H1 (cell line): ENCODE data around the gene FCN3. TPM values are rescaled to one million over a fixed set of nuclear protein-coding genes. Genes with fewer than 3 reads are reported as not detected.

ENCODE experiments used
- EGR1 ChIP-seq: IDR thresholded peaks from 2 replicates; pipeline ENCODE4 v1.6.1; 2011; ENCODE audit warnings: low read depth, low read length, borderline replicate concordance
- GTF2F1 ChIP-seq: IDR thresholded peaks from 2 replicates; pipeline ENCODE4 v1.6.1; 2012; ENCODE audit warnings: low read depth, low read length, improper control_type of control experiment, borderline replicate concordance
- KDM5A ChIP-seq: fragments of 200-600 bp; IDR thresholded peaks from 2 replicates; pipeline ENCODE4 v1.7.1; 2012; ENCODE audit warnings: mild to moderate bottlenecking, low read length, inconsistent platforms, mixed read lengths
- RXRA ChIP-seq: IDR thresholded peaks from 2 replicates; pipeline ENCODE4 v1.6.1; 2011; ENCODE audit warnings: low read depth, mild to moderate bottlenecking, low read length, moderate library complexity; ENCODE audit not compliant: insufficient read depth
- SIN3A ChIP-seq, 2 experiments: IDR thresholded peaks in 1 of 2; conservative IDR thresholded peaks in 1 of 2; 2 replicates each; pipeline ENCODE4 v1.6.1; 2011 to 2012; ENCODE audit warnings: low read length in 2 of 2, improper control_type of control experiment in 1 of 2, low read depth in 1 of 2, mild to moderate bottlenecking in 1 of 2
- SP2 ChIP-seq: IDR thresholded peaks from 2 replicates; pipeline ENCODE4 v1.6.1; 2012; ENCODE audit warnings: mild to moderate bottlenecking, low read length, inconsistent platforms
- SRF ChIP-seq: IDR thresholded peaks from 2 replicates; pipeline ENCODE4 v1.6.1; 2011; ENCODE audit warnings: mild to moderate bottlenecking, low read depth, low read length, moderate library complexity
- TCF12 ChIP-seq: IDR thresholded peaks from 2 replicates; pipeline ENCODE4 v1.6.1; 2011; ENCODE audit warnings: low read depth, mild to moderate bottlenecking, low read length
- polyA plus RNA-seq, 7 experiments: library from polyadenylated mRNA; depleted of rRNA in 3 of 7; stranded (reverse) in 5 of 7; unstranded in 2 of 7; fragments of >200 nt in 5 of 7; fragments of 200-250 nt in 2 of 7; gene quantifications; 1 replicate in 5 of 7; 2 replicates in 1 of 7; 4 replicates in 1 of 7; pipeline versions ENCODE4 v1.2.1 to v1.2.3, GENCODE V29; 2011 to 2013; ENCODE audit warnings: missing spikeins in 2 of 7, mixed read lengths in 2 of 7
- total RNA-seq: library from RNA; stranded (reverse); fragmentation: NEBNext Ultra II Directional; extraction: Animal tissue kit (Norgen Biotek cat#: 25700); gene quantifications from 2 replicates; pipeline ENCODE4 v1.2.1, GENCODE V29; 2021
- TF ChIP-seq, protein P1 (sequence below): IDR thresholded peaks from 2 replicates; pipeline ENCODE4 v1.6.1; 2011; ENCODE audit warnings: low read length, improper control_type of control experiment

FCN3 gene
- total and polyA plus RNA-seq, 2 of the 8 experiments (the other 6 are each of a cell fraction or from before 2014, with no cell fraction given): 0.30 to 0.57 TPM

- no peak for TF ChIP-seq SIN3A (conservative IDR thresholded peaks at IDR 0.05 in 1 of 2, IDR thresholded peaks at IDR 0.05 in 1 of 2; ENCODE audit: low read depth in 1 of 2, low read length in 2 of 2)
- TF ChIP-seq GTF2F1: no peak
- no peak for TF ChIP-seq TCF12
- TF ChIP-seq EGR1: no peak
- no peak for TF ChIP-seq KDM5A
- TF ChIP-seq, protein P1, sequence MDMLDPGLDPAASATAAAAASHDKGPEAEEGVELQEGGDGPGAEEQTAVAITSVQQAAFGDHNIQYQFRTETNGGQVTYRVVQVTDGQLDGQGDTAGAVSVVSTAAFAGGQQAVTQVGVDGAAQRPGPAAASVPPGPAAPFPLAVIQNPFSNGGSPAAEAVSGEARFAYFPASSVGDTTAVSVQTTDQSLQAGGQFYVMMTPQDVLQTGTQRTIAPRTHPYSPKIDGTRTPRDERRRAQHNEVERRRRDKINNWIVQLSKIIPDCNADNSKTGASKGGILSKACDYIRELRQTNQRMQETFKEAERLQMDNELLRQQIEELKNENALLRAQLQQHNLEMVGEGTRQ: no peak
- TF ChIP-seq SRF: no peak
- no peak for TF ChIP-seq SP2
- TF ChIP-seq RXRA: no peak
Observed at GRCh38 chr1:27363766-27364695, 10.6 kb downstream of the FCN3 start (continued).
